Stimulated activated CD4-positive, alpha-beta T cell treated with anti-CD3 and anti-CD28 coated beads, Interleukin-15, amount 100 ng/mL, for 48 hours (primary cell): ENCODE measurements around the gene NAV2.

Experiments
- DNase-seq, 2 donors: peaks; one replicate each; pipeline ENCODE4 v3.0.0-alpha.2; 2020; ENCODE audit warnings: low read depth in 2 of 2

Gene NAV2

DNA sequence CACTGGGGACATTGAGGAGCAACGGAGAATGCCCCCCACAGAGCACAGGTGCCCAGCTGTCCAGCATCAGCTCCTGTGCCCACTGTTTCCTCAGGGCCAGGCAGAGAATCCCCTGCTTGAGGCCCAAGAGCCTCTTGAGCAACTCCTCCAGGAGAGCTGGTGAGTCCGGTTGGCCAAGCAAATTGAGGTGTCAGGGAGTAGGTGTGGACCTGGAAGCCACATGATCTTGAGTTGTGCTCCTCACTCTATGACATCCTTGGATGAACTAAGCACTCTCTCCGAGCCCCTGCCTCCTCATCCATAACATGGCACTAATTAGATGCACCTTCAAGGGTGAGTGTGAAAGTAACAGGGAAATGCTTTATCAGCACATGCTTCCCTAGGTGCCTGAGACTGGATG is 326.3 kb downstream of the NAV2 start:
- no peak for DNase-seq

DNA sequence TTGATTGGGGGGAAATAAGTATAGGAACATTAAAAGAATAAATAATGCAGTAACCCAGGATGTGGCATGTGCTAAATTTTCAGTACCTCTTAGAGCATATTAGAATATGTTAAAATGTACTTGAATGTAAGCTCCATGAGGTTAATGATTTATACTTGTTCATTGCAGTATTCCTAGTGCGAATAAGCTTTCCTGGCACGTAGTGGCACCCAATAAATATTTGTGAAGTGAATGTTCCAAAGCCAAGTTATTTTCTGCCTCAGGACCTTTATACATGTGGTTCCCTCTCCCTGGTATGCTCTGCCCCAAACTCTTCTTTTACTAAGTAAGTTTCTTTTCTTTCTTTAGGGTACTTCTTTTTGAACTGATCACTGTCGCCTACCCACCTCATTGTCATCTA is 328.9 kb downstream of the NAV2 start:
- no peak for DNase-seq

DNA sequence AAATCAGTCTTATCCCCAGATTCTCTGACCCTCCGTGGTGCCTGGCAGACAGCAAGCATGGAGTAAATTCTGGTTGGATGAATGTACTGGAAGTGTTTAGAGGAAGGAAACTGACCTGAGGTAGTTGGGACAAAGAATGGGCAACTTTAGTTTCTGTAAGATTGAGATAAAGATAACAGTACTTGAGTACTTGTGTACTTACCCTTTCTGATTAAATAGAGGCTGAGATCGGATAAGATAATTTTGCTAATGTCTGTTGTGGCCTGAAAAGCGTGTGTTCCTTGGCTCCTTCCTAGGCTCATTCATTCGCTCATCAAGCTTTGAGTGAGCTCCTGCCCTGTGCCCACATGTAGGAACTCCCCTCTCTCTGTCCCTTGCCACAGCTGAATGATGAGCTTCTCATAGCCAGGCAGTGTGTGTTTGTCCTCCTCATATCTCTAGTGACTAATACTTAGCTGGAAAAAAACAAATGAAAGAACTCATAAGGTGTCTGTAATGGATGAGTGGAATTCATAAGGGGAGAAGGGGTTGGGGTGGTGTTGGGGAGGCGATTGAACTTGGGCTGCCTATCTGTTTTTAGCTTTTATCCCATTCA is 329.5 kb downstream of the NAV2 start:
- no peak for DNase-seq

DNA sequence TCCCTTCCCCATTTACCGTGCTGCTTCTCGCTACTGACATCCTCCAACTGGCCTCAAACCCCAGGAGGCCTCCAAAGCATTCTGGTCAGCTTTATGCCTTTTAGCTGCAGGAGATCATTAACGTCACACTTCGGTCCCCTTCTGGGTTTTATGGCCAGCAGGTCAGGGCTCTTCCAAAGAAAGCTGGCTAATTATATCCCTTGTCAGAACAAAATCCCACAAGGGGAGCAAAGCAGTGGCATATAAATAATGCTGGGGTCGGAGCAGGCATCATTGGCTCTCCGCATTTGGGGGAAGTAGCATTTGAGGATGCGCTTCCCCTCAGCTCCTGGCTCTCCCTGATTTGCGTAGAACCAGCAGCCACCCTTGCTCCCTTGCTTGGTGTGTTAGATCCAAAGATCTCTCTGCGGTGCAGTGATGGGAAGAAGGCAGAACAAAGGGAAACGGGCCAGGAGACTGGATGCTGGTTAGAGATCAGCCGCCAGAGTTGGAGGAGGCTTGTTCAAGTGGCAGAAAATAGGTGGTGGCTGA is 330.2 kb downstream of the NAV2 start:
- no peak for DNase-seq

DNA sequence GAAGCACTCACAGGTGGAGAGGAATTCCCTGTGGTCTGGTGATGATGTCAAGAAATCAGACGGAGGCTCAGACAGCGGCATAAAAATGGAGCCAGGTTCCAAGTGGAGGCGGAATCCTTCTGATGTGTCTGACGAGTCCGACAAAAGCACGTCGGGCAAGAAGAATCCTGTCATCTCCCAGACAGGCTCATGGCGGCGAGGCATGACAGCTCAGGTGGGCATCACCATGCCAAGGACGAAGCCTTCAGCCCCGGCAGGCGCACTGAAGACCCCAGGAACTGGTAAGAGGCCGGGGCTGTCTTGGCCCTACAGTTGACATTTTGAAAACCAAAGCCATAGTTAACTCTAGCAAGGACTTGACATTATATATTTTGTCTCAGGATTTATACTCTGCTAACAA is 331.4 kb downstream of the NAV2 start:
- DNase-seq, result no peak

DNA sequence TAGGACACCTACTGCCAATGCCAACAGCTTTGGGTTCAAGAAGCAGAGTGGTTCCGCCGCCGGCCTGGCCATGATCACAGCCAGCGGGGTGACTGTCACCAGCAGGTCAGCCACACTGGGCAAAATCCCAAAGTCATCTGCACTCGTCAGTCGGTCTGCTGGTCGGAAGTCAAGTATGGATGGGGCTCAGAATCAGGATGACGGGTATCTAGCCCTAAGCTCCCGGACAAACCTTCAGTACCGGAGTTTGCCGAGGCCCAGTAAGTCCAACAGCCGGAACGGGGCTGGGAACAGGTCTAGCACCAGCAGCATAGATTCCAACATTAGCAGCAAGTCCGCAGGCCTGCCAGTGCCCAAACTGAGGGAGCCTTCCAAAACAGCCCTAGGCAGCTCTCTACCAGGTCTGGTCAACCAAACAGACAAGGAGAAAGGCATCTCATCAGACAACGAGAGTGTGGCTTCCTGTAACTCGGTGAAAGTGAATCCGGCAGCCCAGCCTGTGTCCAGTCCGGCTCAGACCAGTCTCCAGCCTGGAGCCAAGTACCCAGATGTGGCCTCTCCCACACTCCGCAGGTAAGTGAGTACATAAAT is 332.6 kb downstream of the NAV2 start:
- DNase-seq, result no peak

DNA sequence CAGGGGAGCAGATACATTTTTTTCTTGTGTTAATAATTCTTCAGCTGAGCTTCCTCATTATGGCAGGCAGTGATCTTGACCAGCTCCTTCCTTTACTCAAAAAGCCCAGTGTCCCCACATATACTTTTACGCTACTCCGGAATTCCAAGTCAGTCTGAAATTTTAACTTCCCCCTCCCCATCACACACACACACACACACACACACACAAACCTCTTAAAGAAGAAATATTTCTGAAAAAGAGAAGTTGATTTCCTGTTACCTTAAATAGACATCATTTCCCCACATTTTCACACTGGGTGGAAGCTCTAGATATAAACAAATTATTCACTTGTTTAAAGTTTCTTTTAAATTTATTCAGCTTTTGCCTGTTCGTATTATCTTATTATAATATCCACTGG is 333.8 kb downstream of the NAV2 start:
- DNase-seq, result no peak

DNA sequence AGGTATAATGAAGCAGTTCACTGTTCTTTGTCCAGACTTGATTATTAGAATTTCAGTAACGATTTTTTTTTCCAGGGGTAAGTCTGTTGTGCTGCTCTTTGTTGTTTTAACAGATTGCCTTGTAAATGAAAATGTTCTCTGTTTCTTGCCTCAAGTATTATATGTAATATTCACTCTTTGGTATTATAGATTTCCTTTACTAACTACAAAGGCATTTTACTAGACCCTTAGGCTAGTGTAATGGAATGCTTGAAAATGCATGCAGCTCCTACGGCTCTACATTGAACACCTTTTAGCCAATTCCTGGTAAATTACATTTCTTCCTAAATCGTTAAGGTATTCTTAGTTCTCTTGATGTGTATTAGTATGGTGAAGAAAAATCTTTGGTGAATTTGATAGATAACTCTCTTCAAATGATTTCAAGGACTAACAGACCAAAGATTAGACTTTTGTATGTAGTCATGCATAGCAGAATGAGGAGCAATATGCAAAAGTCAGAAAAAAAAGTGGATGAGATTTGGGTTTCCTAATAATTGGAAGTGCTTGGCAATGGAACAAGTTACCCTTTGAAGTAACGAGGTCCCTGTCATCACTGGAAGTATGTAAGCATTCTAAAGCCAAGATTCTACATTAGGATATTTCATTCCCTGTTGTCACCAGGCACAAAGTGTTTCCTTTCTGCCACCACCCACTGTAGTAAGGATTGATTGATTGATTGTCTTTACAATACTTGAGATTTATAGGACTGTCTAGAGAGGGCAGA is 334.6 kb downstream of the NAV2 start:
- no peak for DNase-seq

DNA sequence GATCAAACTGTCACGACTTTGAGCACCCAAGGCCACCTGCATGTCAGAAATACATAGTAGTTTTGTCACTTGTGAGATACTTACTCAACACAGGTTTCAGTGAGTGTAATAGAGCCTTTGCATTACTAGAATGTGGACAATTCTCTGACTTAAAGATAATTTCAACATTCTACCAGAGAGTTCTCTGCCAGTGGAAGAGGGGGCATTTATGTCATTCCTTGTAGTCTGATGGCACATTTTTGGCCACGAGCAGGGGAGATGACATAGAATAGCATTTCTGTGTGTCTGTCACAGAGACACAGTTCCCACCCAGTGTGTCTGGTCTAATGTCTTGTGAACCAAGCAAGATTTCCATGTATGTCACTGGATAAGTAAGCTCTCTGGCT is 335.1 kb downstream of the NAV2 start:
- no peak for DNase-seq

DNA sequence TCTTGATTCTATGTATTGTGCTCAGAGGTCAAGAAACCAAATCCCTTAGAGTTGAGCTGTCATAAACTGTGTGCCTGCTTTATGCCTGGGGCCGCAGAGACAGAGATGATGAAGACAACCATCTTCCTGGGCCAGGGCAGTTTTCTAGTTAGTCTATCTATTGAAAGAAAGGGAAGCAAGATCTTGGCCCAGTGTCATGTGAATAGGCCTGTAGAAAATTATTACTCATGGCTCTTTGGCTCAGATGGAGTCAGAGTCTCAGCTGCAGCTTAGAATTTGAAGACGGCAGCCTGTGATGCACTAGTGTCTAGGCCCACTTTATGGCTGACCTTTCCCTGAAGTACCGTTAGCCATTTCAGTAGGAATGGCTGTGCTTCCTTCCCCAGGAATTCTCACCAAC is 335.6 kb downstream of the NAV2 start:
- no peak for DNase-seq

DNA sequence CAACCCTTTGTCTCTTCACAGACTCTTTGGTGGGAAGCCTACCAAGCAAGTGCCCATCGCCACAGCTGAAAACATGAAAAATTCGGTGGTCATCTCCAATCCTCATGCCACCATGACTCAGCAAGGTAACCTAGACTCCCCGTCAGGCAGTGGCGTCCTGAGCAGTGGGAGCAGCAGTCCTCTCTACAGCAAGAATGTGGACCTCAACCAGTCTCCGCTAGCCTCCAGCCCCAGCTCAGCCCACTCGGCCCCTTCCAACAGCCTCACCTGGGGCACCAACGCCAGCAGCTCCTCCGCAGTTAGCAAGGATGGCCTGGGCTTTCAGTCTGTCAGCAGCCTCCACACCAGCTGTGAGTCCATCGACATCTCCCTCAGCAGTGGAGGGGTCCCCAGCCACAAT is 336.1 kb downstream of the NAV2 start:
- DNase-seq, result no peak

DNA sequence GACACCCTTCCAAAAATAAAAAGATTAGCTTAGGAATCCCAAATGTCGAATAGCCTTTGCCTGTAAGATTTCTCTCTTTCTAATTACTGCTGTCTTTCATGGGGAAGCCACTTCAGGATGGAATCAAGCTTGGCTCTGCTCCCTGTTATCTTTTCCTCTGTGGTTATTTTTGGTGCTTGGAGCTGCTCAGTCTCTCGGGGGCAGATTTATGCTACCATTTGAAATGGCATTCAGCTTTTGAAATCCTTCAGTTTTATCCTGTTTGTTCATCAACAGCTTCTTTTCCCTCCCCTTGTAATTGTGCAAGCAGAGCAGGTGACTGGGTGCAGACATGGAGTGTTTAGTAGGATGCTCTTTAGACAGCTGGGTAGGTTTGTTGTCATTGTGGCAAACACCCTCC is 336.6 kb downstream of the NAV2 start:
- no peak for DNase-seq

DNA sequence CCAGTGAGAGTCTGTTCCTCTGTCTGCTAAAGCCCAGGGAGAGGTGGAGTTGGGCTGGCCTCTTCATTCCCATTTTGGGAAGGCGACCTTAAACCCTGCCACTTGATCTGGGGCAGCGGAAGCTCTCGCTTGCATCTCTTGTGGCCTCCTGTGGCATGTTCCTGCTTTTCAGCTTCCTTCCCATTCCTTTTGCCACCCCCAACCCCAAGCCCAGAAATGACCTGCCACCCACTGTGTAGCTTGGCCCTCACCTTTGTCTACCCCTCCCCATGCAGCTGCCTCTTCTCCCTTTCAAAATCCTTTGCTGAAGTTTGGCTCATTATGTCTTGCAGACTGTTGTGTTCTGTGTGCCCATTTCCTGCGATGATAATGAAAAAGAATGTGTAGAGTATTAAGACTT is 337.4 kb downstream of the NAV2 start:
- no peak for DNase-seq

DNA sequence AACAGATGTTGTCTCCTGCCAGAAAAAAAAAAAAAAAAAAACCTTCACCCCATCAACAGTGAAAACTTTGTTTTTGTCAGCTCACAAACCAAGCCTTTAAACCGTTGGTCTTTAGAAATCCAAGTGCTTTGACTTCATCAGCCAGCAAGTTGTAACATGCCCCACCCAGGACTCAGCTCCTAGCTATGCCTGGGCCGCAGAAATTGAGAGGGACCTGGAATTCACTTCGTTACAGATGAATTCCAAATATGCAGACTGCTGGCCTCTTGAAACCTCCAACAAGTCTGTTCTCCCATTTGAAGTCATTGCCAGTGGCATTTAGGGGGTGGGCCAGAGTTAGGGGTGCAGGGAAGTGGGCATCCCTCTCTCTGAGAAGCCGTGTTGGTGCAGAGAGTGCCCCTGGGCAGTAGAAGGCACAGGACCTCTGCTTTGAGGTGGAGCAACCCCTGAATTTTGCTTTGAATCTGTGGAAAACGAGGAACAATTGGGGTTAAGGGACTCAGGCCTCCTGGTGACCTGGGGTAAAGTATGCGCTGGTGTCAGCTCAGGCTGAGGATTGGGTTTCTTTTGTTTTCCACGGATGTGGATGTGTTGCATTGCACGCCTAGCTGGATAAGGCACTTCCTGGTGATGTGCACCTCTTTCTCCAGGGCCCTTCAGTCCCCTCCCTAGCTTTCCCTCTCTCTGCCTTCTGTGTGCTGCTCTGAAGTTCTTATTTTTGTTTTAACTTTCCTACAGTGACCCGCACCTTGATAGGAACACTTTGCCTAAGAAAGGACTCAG is 338.1 kb downstream of the NAV2 start:
- DNase-seq, result no peak

DNA sequence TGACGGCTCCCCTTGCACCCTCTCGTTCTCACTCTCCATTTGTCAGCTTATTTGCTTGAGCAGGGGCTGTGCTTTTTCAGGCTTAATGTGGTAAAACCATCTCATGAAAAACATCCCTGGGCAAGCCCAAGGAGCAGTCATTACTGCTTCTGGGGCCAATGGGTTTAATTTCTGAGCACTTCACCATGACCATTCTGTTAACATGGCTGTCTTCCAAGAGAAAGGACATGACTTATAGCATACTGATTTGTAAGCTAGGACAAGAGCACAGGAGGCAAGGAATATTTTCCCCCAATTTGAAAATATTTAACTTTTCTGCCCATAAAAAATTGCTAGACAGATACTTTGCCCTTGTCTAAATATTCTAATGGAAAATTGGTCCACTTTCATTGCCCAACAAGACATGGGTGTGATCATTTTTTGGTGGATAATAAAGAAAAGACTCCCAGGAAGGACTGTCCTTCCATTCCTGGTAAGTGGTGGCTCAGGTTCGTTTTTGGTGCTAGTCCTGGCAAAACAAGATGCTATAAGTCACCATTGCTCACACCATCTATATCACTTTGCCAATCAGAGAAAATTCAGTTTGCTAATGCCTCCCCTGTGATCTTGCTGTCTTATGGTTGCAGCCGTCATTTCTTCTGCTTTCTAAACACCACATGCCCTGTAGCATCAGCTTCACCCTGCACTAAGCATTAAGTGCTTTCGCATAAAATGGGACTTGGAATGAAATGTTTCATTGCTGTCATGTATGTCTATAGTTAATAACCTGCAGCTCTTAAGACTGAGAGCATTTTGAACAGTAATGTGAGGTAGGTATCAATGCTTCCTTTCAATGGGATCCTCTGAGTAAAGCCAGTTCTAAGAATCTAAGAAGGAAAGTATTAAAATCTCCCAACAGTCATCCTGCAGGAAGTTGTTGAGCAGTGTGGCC is 339.1 kb downstream of the NAV2 start:
- DNase-seq, result no peak

DNA sequence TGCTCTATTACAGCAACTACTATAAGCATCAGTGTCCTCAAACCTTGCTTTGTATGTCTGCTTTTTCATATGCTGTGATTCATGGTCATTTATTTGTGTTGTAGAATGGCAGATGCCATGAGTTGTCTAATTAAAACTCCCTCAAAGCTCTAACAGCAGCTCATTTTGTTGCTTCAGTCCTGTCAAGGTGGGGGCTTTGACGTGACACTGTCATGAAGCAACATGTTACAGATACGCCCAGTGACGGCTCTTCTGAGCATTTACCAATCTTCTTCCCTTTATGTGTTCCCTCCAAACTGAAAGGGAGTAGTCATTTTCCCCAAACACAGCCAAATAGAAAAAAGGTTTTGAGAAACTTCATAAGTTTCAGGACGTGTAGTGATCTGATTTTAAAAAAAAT is 340.9 kb downstream of the NAV2 start:
- no peak for DNase-seq

DNA sequence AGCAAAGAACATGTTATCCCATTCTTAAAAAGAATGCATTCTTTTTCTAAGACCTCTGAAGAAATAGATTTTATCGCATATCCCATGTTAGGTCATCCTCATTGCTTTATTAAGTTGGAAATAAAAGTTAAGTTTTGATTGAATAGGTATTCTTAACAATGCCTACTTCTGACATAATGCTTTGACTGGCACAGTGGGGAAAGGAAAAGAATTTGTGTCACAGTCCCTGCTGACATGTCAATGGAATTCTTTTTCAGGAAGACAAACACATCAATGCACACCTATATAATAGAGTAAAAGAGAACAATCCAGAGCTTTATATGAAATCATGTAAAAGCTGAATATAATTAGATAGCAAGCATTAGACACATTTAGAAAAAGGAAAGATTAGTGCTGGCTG is 341.9 kb downstream of the NAV2 start:
- no peak for DNase-seq

DNA sequence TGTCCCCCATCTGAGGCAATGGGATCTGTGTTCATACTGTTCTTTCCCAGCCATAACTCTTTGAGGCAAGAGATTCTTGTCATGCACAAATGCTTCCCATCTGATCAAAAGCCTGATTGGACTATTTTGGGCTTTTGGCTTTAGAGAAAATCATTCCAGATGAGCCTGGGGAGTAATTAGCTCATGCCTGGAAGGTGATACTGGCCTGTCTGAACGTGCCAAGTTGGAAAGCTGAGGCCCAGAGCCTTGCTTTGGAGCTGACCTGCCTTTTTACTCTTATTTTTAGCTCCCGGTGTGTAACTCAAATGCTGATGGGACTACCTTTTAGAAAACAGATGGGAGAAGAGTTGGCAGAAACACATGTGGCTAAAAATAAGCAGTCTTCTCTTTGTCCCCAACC is 342.7 kb downstream of the NAV2 start:
- no peak for DNase-seq

DNA sequence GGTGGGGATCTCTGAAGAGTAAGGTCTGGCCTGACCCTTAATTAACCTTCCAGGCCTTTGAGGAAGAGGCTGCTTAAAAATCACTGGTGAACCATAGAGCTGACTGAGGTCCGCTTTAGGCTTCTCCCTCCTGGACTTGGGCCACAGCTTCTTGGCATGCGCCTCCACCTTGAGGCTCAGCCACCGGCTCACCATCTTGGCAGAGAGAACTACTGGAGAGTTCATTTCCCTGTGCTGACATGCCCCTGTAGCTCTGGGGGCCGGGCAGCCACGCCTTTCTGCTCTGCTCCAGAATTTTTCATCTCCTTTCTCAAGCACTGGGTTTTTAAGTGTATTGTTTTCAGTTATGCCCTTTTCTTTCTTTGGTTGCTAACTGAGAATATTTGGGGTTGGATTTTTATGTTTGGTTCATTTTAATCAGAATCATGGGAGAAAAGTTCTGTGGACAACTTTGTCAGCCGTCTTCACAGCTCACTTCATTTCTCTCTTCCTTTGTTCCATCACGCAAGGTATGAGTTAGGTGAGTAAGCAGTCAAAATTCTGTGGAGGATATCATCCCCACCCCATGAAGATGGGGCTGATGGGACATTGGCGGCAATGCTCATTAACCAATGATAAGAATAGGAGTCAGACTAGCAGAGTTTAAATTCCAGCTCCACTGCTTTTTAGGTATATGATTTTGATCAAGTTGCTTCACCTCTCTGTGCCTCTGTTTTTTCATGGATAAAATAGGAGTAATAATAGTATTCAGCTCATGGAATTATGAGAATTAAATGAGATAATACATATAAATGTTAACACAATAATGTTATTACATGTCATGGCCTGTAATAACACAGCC is 343.7 kb downstream of the NAV2 start:
- DNase-seq, result no peak
